PFSK-1 (cell line): ENCODE results near the gene CARMIL1.

Source experiments
- POLR2AphosphoS5 ChIP-seq: IDR thresholded peaks from 2 replicates; pipeline ENCODE4 v1.6.1; 2012; ENCODE audit warnings: low read depth, mild to moderate bottlenecking, control low read depth, low read length, moderate library complexity
- SIN3A ChIP-seq: IDR thresholded peaks from 2 replicates; pipeline ENCODE4 v1.6.1; 2012; ENCODE audit warnings: mild to moderate bottlenecking, low read length, moderate library complexity, borderline replicate concordance; ENCODE audit not compliant: insufficient read depth
- TAF1 ChIP-seq: IDR thresholded peaks from 2 replicates; pipeline ENCODE4 v1.6.1; 2012; ENCODE audit warnings: low read length, control low read depth, borderline replicate concordance; ENCODE audit not compliant: insufficient read depth

DNA sequence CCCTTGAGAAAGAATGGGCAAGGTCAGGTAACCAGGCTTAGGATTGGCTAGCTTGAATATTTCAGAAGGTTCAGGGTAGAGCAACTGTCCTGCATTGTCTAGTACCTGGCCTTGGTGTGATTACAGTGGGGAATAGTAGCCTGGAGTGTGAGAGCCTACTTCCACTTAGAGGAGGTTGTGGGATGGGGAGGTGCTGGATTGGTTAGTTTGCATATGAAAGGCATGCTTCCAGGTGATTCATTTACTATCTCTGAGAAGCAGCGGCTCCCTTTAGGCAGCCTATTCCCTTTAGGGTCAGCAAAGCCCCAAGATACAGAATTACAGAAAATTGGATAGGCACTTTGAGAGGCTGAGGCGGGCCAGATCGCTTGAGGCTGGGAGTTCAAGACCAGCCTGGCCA, 347.8 kb downstream of the CARMIL1 start:
- TF ChIP-seq SIN3A (no peak), POLR2AphosphoS5 (no peak), TAF1 (no peak)
